Measurements from ENCODE around the gene HNRNPC. TPM values are rescaled to one million over a fixed set of nuclear protein-coding genes. Genes with fewer than 3 reads are reported as not detected.
A peak's percentile ranks its signal among the peaks of the same experiment; 100 is the strongest.
"Not testable (repeated sequence)": the region's sequence is repeated elsewhere in the genome, so short reads cannot be mapped to it uniquely, and the experiment has no call there.

HNRNPC gene
- total and polyA plus RNA-seq, 5 donors from 2014 or later, result 582 to 840 (median 791) TPM

DNA sequence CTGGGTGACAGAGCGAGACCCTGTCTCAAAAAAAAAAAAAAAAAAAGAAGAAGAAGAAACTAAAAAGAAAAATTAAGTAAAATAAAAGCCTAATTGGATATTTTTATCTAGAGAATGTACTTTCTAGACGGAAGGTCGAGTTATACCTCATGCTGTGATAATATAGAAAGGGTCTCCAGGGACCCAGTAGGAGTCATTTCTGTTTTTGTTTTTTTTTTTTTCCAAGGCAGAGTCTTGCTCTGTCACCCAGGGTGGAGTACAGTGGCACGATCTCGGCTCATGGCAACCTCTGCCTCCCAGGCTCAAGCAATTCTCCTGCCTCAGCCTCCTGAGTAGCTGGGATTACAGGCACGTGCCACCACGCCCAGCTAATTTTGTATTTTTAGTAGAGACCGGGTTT lies 24.8 kb upstream of the HNRNPC start:
- not testable (repeated sequence) for ATAC-seq (ENCODE audit: low read depth in 2 of 2); H3K4me3 Mint-ChIP-seq; H3K4me3 ChIP-seq (ENCODE audit: low read depth, low read length); H3K27ac Mint-ChIP-seq; H3K4me1 Mint-ChIP-seq; H3K36me3 Mint-ChIP-seq; H3K36me3 ChIP-seq (ENCODE audit: control insufficient read depth, insufficient read depth, low read length); H3K4me1 ChIP-seq (ENCODE audit: control insufficient read depth, insufficient read depth, low read length, poor library complexity, severe bottlenecking); H3K27ac ChIP-seq (ENCODE audit: insufficient read depth, low read length, poor library complexity, severe bottlenecking); DNase-seq; H3K27me3 ChIP-seq (ENCODE audit: control insufficient read depth, insufficient read depth, low read length); H3K9me3 Mint-ChIP-seq; H3K9me3 ChIP-seq (ENCODE audit: control insufficient read depth in 2 of 2, low read length in 2 of 2)
- H3K27me3 Mint-ChIP-seq, result peaks cover 11% of the 10 kb centered on the region

DNA sequence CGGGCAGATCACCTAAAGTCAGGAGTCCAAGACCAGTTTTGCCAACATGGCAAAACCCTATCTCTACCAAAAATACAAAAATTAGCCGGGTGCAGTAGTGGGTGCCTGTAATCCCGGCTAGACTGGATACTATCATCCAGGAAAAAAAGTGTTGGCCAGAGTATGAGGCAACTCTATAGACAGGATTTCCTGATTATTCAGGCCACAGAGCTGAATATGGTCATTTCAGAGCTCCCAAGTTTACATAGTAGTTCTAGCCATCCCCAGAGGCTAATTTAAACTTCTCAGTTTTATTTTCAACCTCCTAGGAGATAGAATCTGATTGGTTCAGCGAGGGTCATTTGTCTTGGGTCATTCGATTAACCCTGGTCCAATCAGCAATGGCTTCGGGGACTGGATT lies 17.9 kb upstream of the HNRNPC start:
- H3K36me3 Mint-ChIP-seq, result no peaks in the 10 kb centered on the region

GRCh38 chr14:21286516-21286915 lies 17.3 kb upstream of the HNRNPC start:
- H3K4me3 Mint-ChIP-seq; H3K36me3 Mint-ChIP-seq; H3K9me3 ChIP-seq (ENCODE audit: control insufficient read depth in 2 of 2, low read length in 2 of 2); ATAC-seq (ENCODE audit: low read depth in 2 of 2); H3K4me3 ChIP-seq (ENCODE audit: low read depth, low read length); H3K9me3 Mint-ChIP-seq; DNase-seq; H3K36me3 ChIP-seq (ENCODE audit: control insufficient read depth, insufficient read depth, low read length); H3K4me1 Mint-ChIP-seq; H3K4me1 ChIP-seq (ENCODE audit: control insufficient read depth, insufficient read depth, low read length, poor library complexity, severe bottlenecking); H3K27ac Mint-ChIP-seq; H3K27ac ChIP-seq (ENCODE audit: insufficient read depth, low read length, poor library complexity, severe bottlenecking); H3K27me3 ChIP-seq (ENCODE audit: control insufficient read depth, insufficient read depth, low read length): not testable (repeated sequence)
- peaks cover 30% of the 10 kb centered on the region for H3K27me3 Mint-ChIP-seq

More for the DNA sequence above, 17.9 kb upstream of the HNRNPC start:
- Mint-ChIP-seq H3K27ac (no peak overlapping the region), H3K9me3 (no peaks in the 10 kb centered on the region), H3K4me1 (no peaks in the 10 kb centered on the region), H3K27me3 (peaks cover 26% of the 10 kb centered on the region), H3K4me3 (no peak overlapping the region)
- H3K27me3 ChIP-seq (ENCODE audit: control insufficient read depth, insufficient read depth, low read length), result no peaks in the 10 kb centered on the region
- H3K9me3 ChIP-seq (ENCODE audit: control insufficient read depth in 2 of 2, low read length in 2 of 2), result no peaks in the 10 kb centered on the region
- H3K4me3 ChIP-seq (ENCODE audit: low read depth, low read length), result no peak overlapping the region
- no peak for DNase-seq
- H3K27ac ChIP-seq (ENCODE audit: insufficient read depth, low read length, poor library complexity, severe bottlenecking), result no peak overlapping the region
- no peak for ATAC-seq (ENCODE audit: low read depth in 2 of 2)
- H3K4me1 ChIP-seq (ENCODE audit: control insufficient read depth, insufficient read depth, low read length, poor library complexity, severe bottlenecking), result no peaks in the 10 kb centered on the region
- H3K36me3 ChIP-seq (ENCODE audit: control insufficient read depth, insufficient read depth, low read length), result no peaks in the 10 kb centered on the region

GRCh38 chr14:21281917-21282316 lies 12.7 kb upstream of the HNRNPC start:
- not testable (repeated sequence) for H3K27ac Mint-ChIP-seq; H3K9me3 ChIP-seq (ENCODE audit: control insufficient read depth in 2 of 2, low read length in 2 of 2); H3K4me1 Mint-ChIP-seq; H3K4me1 ChIP-seq (ENCODE audit: control insufficient read depth, insufficient read depth, low read length, poor library complexity, severe bottlenecking); DNase-seq; H3K27ac ChIP-seq (ENCODE audit: insufficient read depth, low read length, poor library complexity, severe bottlenecking); H3K36me3 Mint-ChIP-seq; H3K4me3 ChIP-seq (ENCODE audit: low read depth, low read length); H3K27me3 ChIP-seq (ENCODE audit: control insufficient read depth, insufficient read depth, low read length); H3K4me3 Mint-ChIP-seq; ATAC-seq (ENCODE audit: low read depth in 2 of 2); H3K9me3 Mint-ChIP-seq; H3K36me3 ChIP-seq (ENCODE audit: control insufficient read depth, insufficient read depth, low read length)
- H3K27me3 Mint-ChIP-seq, result peaks cover 25% of the 10 kb centered on the region

DNA sequence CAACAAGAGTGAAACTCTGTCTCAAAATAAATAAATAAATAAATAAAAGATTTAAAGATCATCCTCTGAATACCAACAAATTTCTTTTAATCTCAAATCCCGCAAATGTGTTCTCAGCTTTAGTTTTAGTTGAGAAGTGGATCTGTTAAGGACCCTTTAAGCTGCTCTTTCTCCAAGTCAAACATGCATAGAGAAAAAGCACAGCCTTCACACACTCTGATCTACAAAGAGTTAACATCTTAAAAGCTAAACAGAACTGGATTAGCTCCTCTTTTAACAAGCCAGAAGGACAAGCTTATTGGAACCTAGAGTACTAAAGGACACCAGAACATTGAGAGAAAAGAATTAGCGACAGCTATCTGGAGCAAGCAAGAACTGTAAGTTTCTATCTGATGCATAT lies 10.5 kb upstream of the HNRNPC start, which contains the start of gene RPGRIP1:
TSS of gene RPGRIP1 (plus strand) at position 301 of the 400 bp plus-strand sequence. CDS start 7,894 bp downstream, outside the sequence.
- Mint-ChIP-seq H3K27ac (no peak within 1 kb of the TSS), H3K4me3 (no peak within 1 kb of the TSS), H3K36me3 (no peaks in the 10 kb centered on the region), H3K9me3 (no peaks in the 10 kb centered on the region), H3K4me1 (peaks cover 0 to 4% (median 0%) of the 10 kb centered on the region in 4 donors), H3K27me3 (peaks cover 20% of the 10 kb centered on the region)
- ATAC-seq (ENCODE audit: low read depth in 2 of 2), result no peak
- no peak within 1 kb of the TSS for H3K27ac ChIP-seq (ENCODE audit: insufficient read depth, low read length, poor library complexity, severe bottlenecking)
- no peak for DNase-seq
- H3K36me3 ChIP-seq (ENCODE audit: control insufficient read depth, insufficient read depth, low read length), result no peaks in the 10 kb centered on the region
- H3K9me3 ChIP-seq (ENCODE audit: control insufficient read depth in 2 of 2, low read length in 2 of 2), result no peaks in the 10 kb centered on the region
- no peaks in the 10 kb centered on the region for H3K27me3 ChIP-seq (ENCODE audit: control insufficient read depth, insufficient read depth, low read length)
- H3K4me3 ChIP-seq (ENCODE audit: low read depth, low read length), result no peak within 1 kb of the TSS
- H3K4me1 ChIP-seq (ENCODE audit: control insufficient read depth, insufficient read depth, low read length, poor library complexity, severe bottlenecking), result no peaks in the 10 kb centered on the region

GRCh38 chr14:21278632-21279031 lies 9.4 kb upstream of the HNRNPC start:
- H3K9me3 Mint-ChIP-seq, result no peaks in the 10 kb centered on the region
- no peaks in the 10 kb centered on the region for H3K36me3 ChIP-seq (ENCODE audit: control insufficient read depth, insufficient read depth, low read length)
- ATAC-seq (ENCODE audit: low read depth in 2 of 2) (no peak), DNase-seq (no peak)
- no peak overlapping the region for H3K27ac ChIP-seq (ENCODE audit: insufficient read depth, low read length, poor library complexity, severe bottlenecking)
- peaks cover 0 to 4% (median 0%) of the 10 kb centered on the region in 4 donors for H3K4me1 Mint-ChIP-seq
- no peak overlapping the region for H3K27ac Mint-ChIP-seq
- H3K4me3 ChIP-seq (ENCODE audit: low read depth, low read length), result no peak overlapping the region
- no peaks in the 10 kb centered on the region for H3K9me3 ChIP-seq (ENCODE audit: control insufficient read depth in 2 of 2, low read length in 2 of 2)
- H3K36me3 Mint-ChIP-seq, result no peaks in the 10 kb centered on the region
- no peaks in the 10 kb centered on the region for H3K27me3 ChIP-seq (ENCODE audit: control insufficient read depth, insufficient read depth, low read length)
- no peak overlapping the region for H3K4me3 Mint-ChIP-seq
- peaks cover 12% of the 10 kb centered on the region for H3K27me3 Mint-ChIP-seq
- no peaks in the 10 kb centered on the region for H3K4me1 ChIP-seq (ENCODE audit: control insufficient read depth, insufficient read depth, low read length, poor library complexity, severe bottlenecking)

DNA sequence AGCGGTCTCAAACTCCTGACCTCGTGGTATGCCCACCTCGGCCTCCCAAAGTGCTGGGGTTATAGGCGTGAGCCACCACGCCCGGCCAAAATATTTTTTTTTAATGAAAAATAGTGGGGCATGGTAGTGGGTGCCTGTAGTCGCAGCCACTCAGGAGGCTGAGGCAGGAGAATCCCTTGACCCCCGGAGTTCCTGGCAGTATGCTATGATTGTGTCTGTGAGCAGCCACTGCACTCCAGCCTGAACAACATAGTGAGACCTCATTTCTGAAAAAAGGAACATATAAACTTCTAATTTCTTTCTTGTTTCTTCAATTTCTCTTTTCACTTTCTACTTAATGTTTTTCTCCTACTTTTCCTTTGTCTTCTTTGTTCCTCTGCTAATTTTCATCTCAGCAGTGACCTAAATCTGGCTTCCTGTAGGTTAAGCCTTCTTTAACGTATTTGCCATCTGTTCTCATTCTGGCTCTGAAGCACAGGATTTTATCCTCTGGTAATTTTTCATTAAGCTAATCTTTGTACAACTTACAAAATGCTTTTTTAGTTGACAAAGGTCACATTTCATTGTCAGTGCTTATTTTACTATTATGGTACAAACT lies 6.1 kb upstream of the HNRNPC start:
- ATAC-seq (ENCODE audit: low read depth in 2 of 2) (no peak), DNase-seq (no peak)
- Mint-ChIP-seq H3K27ac (no peak overlapping the region), H3K27me3 (peaks cover 7% of the 10 kb centered on the region), H3K4me3 (peak overlapping the region in 1 of 4 donors; percentile 67), H3K36me3 (no peaks in the 10 kb centered on the region), H3K9me3 (no peaks in the 10 kb centered on the region), H3K4me1 (peaks cover 0 to 4% (median 0%) of the 10 kb centered on the region in 4 donors)
- Histone ChIP-seq H3K27me3 (ENCODE audit: control insufficient read depth, insufficient read depth, low read length) (no peaks in the 10 kb centered on the region), H3K36me3 (ENCODE audit: control insufficient read depth, insufficient read depth, low read length) (no peaks in the 10 kb centered on the region), H3K4me3 (ENCODE audit: low read depth, low read length) (no peak overlapping the region), H3K4me1 (ENCODE audit: control insufficient read depth, insufficient read depth, low read length, poor library complexity, severe bottlenecking) (no peaks in the 10 kb centered on the region), H3K9me3 (ENCODE audit: control insufficient read depth in 2 of 2, low read length in 2 of 2) (no peaks in the 10 kb centered on the region), H3K27ac (ENCODE audit: insufficient read depth, low read length, poor library complexity, severe bottlenecking) (no peak overlapping the region)

- not testable (repeated sequence) for H3K4me3 ChIP-seq (ENCODE audit: low read depth, low read length); H3K9me3 Mint-ChIP-seq; DNase-seq; H3K4me1 ChIP-seq (ENCODE audit: control insufficient read depth, insufficient read depth, low read length, poor library complexity, severe bottlenecking); H3K27ac Mint-ChIP-seq; H3K4me3 Mint-ChIP-seq; H3K27me3 ChIP-seq (ENCODE audit: control insufficient read depth, insufficient read depth, low read length); H3K36me3 Mint-ChIP-seq; H3K27ac ChIP-seq (ENCODE audit: insufficient read depth, low read length, poor library complexity, severe bottlenecking); H3K27me3 Mint-ChIP-seq; H3K36me3 ChIP-seq (ENCODE audit: control insufficient read depth, insufficient read depth, low read length); H3K9me3 ChIP-seq (ENCODE audit: control insufficient read depth in 2 of 2, low read length in 2 of 2); ATAC-seq (ENCODE audit: low read depth in 2 of 2)
- peaks cover under 1 to 17% (median 9%) of the 10 kb centered on the region in 4 donors for H3K4me1 Mint-ChIP-seq
Measured at GRCh38 chr14:21272661-21273060, 3.4 kb upstream of the HNRNPC start.

All from CD4-positive, CD25-positive, alpha-beta regulatory T cell (primary cell).